Muscle layer of duodenum (tissue), 2 donors: Measurements from ENCODE around the gene FGF5.
A peak's percentile ranks its signal among the peaks of the same experiment; 100 is the strongest.
"Not testable (repeated sequence)": the region's sequence is repeated elsewhere in the genome, so short reads cannot be mapped to it uniquely, and the experiment has no call there.

Experiments
- H3K27ac ChIP-seq: one replicate; pipeline ENCODE4 v1.7.0; 2013; ENCODE audit warnings: mild to moderate bottlenecking, low read length
- H3K27me3 ChIP-seq: one replicate; pipeline ENCODE4 v1.7.0; 2013; ENCODE audit warnings: low read depth, mild to moderate bottlenecking, control low read depth, low read length
- H3K36me3 ChIP-seq, 2 donors: one replicate each; pipeline ENCODE4 v1.7.0; 2013; ENCODE audit warnings: low read length in 2 of 2, control low read depth in 1 of 2, mild to moderate bottlenecking in 1 of 2; ENCODE audit not compliant: insufficient read depth in 2 of 2, control insufficient read depth in 1 of 2
- H3K4me1 ChIP-seq, 2 donors: one replicate each; pipeline ENCODE4 v1.7.0; 2013; ENCODE audit warnings: low read length in 2 of 2, mild to moderate bottlenecking in 2 of 2, control low read depth in 1 of 2, moderate library complexity in 1 of 2; ENCODE audit not compliant: insufficient read depth in 2 of 2, control insufficient read depth in 1 of 2
- H3K4me3 ChIP-seq, 2 donors: one replicate each; pipeline ENCODE4 v1.7.0; 2013; ENCODE audit warnings: low read length in 2 of 2, low read depth in 1 of 2, mild to moderate bottlenecking in 1 of 2
- H3K9me3 ChIP-seq, 2 donors: one replicate each; pipeline ENCODE4 v1.7.0; 2013; ENCODE audit warnings: low read length in 2 of 2, control low read depth in 1 of 2, mild to moderate bottlenecking in 1 of 2; ENCODE audit not compliant: control insufficient read depth in 1 of 2
- donor health status: healthy.

FGF5 gene

DNA sequence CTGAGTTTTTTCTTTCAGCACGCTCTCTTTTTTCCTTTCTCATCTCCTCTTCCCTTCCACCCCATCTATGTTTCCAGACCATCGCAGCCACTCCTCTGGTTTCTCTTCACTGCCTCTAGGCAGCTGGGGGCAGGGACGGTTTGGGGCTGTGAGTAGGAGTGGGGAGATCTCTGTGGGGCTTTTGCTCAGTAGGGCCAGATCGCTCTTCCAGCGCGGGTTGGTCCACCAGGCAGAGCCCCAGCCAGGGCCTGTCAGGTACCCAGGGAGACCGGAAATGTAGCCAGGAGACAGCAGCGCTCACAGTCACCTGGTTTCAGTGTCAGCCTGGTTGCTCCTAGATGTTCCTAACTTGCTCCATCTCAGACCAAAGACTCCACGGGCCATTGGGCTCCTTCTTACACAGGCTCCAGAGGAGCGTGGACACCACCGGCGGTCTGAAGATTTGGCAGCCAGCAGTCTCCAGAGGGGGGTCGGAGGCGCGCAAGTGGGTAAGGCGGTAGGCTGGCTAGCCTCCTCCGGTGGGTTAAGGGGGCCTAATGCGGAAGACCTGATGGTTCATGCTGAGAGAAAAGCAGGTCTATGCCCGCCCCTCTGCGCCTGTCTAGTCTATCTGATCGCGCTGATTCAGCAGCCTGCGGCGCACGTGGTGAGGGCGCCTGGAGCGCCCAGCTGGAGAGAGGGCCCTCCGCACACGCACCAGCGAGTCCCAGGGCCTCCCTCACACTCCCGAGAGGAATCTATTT is 1.8 kb downstream of the FGF5 start:
- Histone ChIP-seq H3K27ac (no peak overlapping the region), H3K4me3 (peak overlapping the region in 1 of 2 donors; percentile 56), H3K9me3 (no peaks in the 10 kb centered on the region), H3K36me3 (peaks cover 0 to 4% of the 10 kb centered on the region in 2 donors), H3K27me3 (peaks cover 42% of the 10 kb centered on the region), H3K4me1 (peaks cover 0 to 16% of the 10 kb centered on the region in 2 donors)

GRCh38 chr4:80268936-80269335 is 2.5 kb downstream of the FGF5 start:
- no peaks in the 10 kb centered on the region for H3K9me3 ChIP-seq
- H3K4me3 ChIP-seq: peak overlapping the region in 1 of 2 donors; percentile 56
- peaks cover 0 to 4% of the 10 kb centered on the region in 2 donors for H3K36me3 ChIP-seq
- H3K4me1 ChIP-seq: peaks cover 0 to 16% of the 10 kb centered on the region in 2 donors
- no peak overlapping the region for H3K27ac ChIP-seq
- H3K27me3 ChIP-seq: peaks cover 36% of the 10 kb centered on the region

DNA sequence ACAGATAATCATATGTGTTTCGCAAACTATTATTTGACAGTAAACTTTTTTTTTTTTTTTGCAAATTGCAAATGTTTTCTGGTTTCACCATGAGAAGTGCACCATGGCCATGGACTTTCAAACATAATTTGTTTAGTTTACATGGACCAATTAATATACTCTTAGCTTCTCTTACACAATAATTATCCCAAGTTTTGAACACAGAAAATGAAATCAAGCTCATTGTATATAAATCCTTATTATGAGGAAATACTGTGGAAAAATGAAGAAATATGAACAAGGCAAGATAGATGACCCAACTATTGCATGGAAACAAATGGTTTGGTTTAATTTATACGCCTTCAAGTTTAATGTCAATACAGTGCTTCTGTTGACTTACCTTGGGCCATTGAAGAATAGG is 3.9 kb downstream of the FGF5 start:
- no peaks in the 10 kb centered on the region for H3K9me3 ChIP-seq
- H3K4me1 ChIP-seq: peaks cover 0 to 16% of the 10 kb centered on the region in 2 donors
- no peak overlapping the region for H3K27ac ChIP-seq
- peaks cover 0 to 4% of the 10 kb centered on the region in 2 donors for H3K36me3 ChIP-seq
- H3K27me3 ChIP-seq: peaks cover 22% of the 10 kb centered on the region
- H3K4me3 ChIP-seq: peak overlapping the region in 1 of 2 donors; percentile 56

DNA sequence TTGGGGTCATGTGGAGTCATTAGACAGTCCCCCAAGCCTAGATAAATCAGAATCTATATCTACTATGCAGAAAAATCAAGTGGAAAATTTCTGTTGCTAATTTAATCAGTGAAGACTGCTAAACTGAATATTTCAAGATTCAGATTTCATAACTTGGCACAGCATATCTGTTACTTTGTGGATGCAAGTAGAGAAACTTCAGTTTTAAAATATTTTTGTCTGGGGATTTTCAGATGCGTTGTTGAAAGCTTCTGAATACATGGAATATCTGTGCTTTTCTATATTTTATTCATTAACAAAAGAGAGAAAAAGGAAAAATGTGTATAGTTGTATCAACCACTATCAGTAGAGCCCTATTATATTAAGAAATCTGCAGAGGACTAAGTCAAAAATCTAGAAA is 4.4 kb downstream of the FGF5 start:
- H3K36me3 ChIP-seq: peaks cover 0 to 3% of the 10 kb centered on the region in 2 donors
- no peaks in the 10 kb centered on the region for H3K9me3 ChIP-seq
- peaks cover 16% of the 10 kb centered on the region for H3K27me3 ChIP-seq
- H3K4me1 ChIP-seq: peaks cover 0 to 11% of the 10 kb centered on the region in 2 donors
- H3K27ac ChIP-seq: no peak overlapping the region
- H3K4me3 ChIP-seq: no peak overlapping the region

DNA sequence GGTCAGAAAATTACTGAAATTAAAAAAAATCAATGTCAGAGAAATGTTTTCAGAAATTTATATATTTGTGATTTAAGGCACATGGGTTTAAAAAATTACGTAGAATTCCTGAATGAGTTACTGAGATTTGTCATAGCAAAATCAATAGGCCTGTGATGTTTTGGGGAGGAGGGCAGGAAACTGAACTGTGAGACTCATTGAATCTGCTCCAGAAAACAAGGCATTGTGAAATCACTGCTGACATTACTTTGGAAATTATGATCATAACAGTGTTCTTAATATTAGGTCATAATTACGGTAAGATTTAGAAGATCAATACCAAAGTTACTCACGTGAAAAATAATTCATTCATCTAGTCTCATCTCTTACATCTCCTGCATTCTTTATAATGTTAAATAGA is 5.3 kb downstream of the FGF5 start:
- Histone ChIP-seq H3K4me3 (no peak overlapping the region), H3K27me3 (peaks cover 11% of the 10 kb centered on the region)

DNA sequence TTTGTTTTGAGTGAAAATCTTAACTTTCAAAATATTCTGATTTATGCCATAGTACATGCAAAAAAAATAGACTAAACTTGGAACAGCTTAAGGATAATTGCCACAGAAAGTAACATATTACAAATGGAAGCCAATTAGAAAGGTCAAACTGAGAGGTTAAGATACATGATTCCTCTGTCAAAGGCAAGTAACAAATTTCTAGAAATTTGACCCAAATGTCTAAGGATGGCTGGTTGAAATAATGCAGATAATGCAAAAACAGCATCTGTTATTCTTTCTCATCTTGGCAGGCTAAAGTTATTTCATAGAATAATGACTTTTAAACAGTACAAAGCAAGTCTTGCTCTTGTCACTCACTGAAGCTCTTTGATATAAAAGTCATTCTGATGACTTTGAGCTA is 10.5 kb downstream of the FGF5 start:
- H3K4me1 ChIP-seq: no peaks in the 10 kb centered on the region
- no peak overlapping the region for H3K27ac ChIP-seq
- no peaks in the 10 kb centered on the region for H3K27me3 ChIP-seq
- H3K9me3 ChIP-seq: no peaks in the 10 kb centered on the region
- H3K36me3 ChIP-seq: no peaks in the 10 kb centered on the region
- no peak overlapping the region for H3K4me3 ChIP-seq

More for the DNA sequence above, 5.3 kb downstream of the FGF5 start:
- Histone ChIP-seq H3K4me1 (peaks cover 0 to 2% of the 10 kb centered on the region in 2 donors), H3K27ac (no peak overlapping the region), H3K36me3 (no peaks in the 10 kb centered on the region), H3K9me3 (no peaks in the 10 kb centered on the region)

- Histone ChIP-seq H3K27ac (no peak overlapping the region), H3K27me3 (no peaks in the 10 kb centered on the region), H3K4me1 (no peaks in the 10 kb centered on the region), H3K36me3 (no peaks in the 10 kb centered on the region), H3K4me3 (no peak overlapping the region), H3K9me3 (no peaks in the 10 kb centered on the region)
Observed at GRCh38 chr4:80279751-80280150, 13.3 kb downstream of the FGF5 start.

GRCh38 chr4:80286451-80286850 is 20.0 kb downstream of the FGF5 start:
- no peaks in the 10 kb centered on the region for H3K9me3 ChIP-seq
- no peak overlapping the region for H3K27ac ChIP-seq
- H3K36me3 ChIP-seq: no peaks in the 10 kb centered on the region
- no peaks in the 10 kb centered on the region for H3K4me1 ChIP-seq
- H3K4me3 ChIP-seq: no peak overlapping the region
- H3K27me3 ChIP-seq: no peaks in the 10 kb centered on the region

DNA sequence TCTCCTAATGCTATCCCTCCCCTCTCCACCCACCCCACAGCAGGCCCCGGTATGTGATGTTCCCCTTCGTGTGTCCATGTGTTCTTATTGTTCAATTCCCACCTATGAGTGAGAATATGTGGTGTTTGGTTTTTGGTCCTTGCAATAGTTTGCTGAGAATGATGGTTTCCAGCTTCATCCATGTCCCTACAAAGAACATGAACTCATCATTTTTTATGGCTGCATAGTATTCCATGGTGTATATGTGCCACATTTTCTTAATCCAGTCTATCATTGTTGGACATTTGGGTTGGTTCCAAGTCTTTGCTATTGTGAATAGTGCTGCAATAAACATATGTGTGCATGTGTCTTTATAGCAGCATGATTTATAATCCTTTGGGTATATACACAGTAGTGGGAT is 24.2 kb downstream of the FGF5 start:
- H3K36me3 ChIP-seq, H3K9me3 ChIP-seq, H3K4me1 ChIP-seq, H3K4me3 ChIP-seq, H3K27me3 ChIP-seq, H3K27ac ChIP-seq: not testable (repeated sequence)

DNA sequence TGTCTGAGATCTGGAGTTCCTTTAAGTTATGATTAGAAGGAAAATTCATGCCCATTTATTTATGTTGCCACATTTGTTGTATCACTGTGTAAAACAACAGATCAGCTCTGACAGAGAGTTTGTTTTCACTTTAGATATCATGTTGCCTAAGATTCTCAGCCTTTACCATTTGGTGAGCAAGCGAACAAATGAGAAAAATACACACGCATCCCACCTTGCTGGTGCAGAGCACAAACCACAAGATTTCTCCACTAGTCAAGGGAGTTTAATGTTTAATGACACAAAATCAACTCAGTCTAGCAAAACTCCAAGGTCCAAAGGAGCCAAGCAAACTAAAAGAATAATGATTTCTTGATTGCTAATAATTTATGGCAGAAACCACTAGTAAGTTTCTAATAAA is 27.7 kb downstream of the FGF5 start:
- Histone ChIP-seq H3K4me3 (no peak overlapping the region), H3K27me3 (no peaks in the 10 kb centered on the region), H3K9me3 (no peaks in the 10 kb centered on the region), H3K4me1 (peaks cover 0 to 13% of the 10 kb centered on the region in 2 donors), H3K36me3 (no peaks in the 10 kb centered on the region), H3K27ac (no peak overlapping the region)

DNA sequence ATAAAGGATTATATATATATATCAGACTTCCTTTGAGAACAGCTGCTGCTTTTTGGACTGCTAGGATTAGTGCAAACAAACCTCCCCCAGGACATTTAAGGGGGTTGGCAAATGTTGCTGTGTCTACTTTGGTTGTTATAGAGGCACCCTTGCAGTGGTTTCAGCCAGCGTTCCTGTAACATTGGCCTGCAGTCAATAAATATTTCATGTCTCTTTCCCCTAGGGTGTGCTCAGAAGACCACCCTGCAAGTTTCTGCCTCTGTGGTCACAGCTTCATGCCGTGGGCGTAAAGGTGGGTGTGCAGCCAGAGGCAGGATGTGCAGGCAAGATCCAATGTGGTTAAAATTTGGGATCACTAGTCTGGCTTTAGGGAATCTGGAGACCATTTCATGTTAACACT is 28.9 kb downstream of the FGF5 start:
- Histone ChIP-seq H3K36me3 (no peaks in the 10 kb centered on the region), H3K9me3 (no peaks in the 10 kb centered on the region), H3K4me3 (no peak overlapping the region), H3K27me3 (no peaks in the 10 kb centered on the region), H3K27ac (no peak overlapping the region), H3K4me1 (peaks cover 0 to 13% of the 10 kb centered on the region in 2 donors)

DNA sequence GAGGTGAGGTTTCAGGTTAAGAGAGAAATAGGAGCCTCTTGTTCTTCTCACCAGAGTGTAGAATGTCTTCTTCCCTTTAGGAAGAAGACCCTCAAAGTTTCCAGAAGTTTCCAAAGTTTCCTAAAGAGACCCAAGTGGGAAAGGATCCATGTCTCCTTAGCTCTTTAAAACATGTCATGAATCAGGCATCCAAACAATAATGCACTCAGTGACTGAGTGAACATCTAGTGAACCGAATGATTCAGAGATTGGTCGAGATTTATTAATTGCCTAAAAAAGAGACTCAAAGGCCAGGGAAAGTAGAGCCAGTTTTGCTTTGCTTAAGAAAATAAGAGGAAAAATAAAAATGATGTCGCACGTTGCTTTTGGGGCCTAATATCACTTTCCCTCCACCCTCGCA is 29.4 kb downstream of the FGF5 start:
- H3K27ac ChIP-seq: no peak overlapping the region
- no peaks in the 10 kb centered on the region for H3K9me3 ChIP-seq
- no peaks in the 10 kb centered on the region for H3K27me3 ChIP-seq
- H3K4me3 ChIP-seq: no peak overlapping the region
- H3K36me3 ChIP-seq: no peaks in the 10 kb centered on the region
- peaks cover 0 to 13% of the 10 kb centered on the region in 2 donors for H3K4me1 ChIP-seq
